AG10803 (cell line): Measurements from ENCODE around the gene PMEL.

Experiments used
- DNase-seq: peaks from one replicate; pipeline ENCODE4 v3.0.0; 2010; ENCODE audit warnings: low read depth
- H3K4me3 ChIP-seq: 2 replicates; pipeline ENCODE4 v1.5.1; 2011; ENCODE audit warnings: mild to moderate bottlenecking, low read length, control low read depth
- TF ChIP-seq, protein P1 (sequence below): conservative IDR thresholded peaks from 2 replicates; pipeline ENCODE4 v1.5.1; 2011; ENCODE audit warnings: mild to moderate bottlenecking, low read length, control low read depth, inconsistent platforms

Gene PMEL

DNA sequence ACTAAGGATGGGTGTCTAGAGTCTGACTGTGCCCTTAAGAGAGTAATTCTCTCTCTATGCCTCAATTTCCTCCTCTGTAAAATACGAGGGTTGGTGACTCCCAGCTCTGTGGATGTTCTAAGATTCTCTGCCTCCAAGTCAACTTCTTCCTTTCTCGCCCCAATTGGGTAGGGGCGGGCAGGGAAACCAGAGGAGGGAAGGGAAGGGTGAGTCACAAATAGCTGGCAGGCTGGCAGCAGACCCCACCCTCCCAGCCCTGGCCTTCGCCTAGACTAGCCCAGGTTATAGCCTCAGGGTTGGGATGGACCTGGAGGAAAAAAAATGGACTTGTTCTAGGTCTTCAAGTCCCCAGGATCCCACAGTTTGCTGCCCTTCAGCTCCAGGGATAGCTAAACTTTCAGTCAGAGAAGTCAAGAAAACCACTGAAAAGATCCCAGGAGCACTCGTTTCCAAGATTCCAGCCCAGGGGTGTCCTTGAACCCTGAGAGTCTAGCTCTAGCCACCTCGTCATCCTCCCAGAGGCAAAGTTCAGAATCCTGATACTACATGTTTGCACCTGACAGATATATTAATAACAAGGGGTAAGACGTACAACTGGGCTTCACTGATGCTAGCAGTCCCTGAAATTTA is 32.6 kb downstream of the PMEL start:
- H3K4me3 ChIP-seq = peak overlapping the region; percentile 88
- TF ChIP-seq, protein P1, sequence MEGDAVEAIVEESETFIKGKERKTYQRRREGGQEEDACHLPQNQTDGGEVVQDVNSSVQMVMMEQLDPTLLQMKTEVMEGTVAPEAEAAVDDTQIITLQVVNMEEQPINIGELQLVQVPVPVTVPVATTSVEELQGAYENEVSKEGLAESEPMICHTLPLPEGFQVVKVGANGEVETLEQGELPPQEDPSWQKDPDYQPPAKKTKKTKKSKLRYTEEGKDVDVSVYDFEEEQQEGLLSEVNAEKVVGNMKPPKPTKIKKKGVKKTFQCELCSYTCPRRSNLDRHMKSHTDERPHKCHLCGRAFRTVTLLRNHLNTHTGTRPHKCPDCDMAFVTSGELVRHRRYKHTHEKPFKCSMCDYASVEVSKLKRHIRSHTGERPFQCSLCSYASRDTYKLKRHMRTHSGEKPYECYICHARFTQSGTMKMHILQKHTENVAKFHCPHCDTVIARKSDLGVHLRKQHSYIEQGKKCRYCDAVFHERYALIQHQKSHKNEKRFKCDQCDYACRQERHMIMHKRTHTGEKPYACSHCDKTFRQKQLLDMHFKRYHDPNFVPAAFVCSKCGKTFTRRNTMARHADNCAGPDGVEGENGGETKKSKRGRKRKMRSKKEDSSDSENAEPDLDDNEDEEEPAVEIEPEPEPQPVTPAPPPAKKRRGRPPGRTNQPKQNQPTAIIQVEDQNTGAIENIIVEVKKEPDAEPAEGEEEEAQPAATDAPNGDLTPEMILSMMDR = no peak
- peak; percentile 23 for DNase-seq

DNA sequence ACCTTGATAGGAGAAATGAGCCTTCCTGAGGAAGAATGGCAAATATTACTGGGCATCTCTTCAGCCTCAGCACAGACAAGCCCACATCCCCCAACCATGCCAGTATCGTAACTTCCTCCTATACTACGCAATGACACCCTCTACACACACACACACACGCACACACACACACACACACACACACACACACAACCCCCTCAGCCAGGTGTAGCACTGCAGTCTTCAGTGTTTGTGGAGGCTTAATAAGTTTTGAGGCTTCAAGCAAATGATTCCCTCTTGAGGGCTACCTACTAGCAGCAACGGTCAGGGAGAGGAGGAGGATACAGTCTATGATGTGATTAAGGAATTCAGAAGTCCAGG is 33.3 kb downstream of the PMEL start:
- peak overlapping the region; percentile 88 for H3K4me3 ChIP-seq
- DNase-seq = peak; percentile 46
- TF ChIP-seq, protein P1 = no peak; the same call in 1 of the 2 replicates

DNA sequence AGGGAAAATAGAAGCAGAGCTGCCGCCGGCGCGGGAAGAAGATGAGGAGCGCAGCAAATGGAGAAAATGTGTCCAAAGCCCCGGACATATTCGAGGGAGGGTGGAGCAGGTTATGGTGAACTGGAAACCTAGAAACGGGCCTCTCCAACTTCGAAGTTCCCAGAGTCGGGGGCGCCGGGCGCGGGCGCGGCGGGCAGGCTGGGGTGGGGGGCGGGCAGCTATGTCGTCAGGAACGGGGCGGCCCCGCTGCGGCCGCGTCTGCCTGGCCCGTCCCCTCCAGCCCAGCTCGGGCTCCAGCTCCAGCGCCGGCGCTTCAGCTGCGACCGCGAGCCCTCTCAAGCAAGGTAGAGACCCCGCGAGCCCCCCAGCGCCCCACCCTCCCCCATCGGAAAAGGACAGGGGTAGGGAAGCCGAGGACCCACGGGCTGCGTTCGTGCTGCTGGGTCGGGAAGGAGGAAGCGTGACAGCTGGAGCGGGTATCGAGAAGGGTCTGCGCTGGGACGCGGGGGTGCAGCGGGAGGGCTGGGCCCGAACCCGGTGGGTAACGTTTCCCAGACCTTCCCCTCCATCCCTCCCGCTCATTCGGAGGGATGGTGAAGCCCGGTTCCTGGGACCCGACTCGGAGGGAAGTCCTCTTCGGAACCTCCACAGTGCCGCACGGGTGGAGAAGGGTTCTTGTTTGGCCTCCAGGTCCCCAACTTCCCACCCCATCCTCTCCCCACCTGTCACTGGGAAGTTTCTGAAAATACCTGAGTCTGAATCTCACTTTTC is 33.9 kb downstream of the PMEL start:
- DNase-seq = peak; percentile 26
- H3K4me3 ChIP-seq = peak overlapping the region; percentile 88
- TF ChIP-seq, protein P1 = no peak

DNA sequence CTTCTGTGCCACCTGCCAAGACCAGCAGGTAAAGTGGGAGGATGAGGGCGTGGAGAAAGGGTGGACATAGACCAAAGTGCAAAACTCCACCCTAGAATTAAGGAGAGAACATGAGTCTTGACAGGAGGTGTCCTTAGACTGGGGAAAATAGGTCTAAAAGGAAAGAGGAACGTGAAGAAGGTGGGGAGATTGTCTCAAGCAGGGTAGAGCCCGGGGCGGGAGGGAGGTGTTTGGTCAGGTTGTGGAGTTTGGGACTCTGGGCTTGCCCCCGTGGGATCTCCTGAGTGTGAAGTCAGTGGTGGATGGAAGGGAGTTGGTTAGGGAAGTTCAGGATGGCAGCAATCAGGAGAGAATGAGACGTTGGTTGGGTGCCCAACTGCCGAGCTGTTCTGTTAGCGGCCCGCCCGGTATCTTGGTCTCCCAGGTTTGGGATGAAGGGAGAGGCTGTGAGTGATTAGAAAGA is 34.5 kb downstream of the PMEL start:
- H3K4me3 ChIP-seq = peak overlapping the region; percentile 88
- DNase-seq = no peak
- TF ChIP-seq, protein P1 = no peak

DNA sequence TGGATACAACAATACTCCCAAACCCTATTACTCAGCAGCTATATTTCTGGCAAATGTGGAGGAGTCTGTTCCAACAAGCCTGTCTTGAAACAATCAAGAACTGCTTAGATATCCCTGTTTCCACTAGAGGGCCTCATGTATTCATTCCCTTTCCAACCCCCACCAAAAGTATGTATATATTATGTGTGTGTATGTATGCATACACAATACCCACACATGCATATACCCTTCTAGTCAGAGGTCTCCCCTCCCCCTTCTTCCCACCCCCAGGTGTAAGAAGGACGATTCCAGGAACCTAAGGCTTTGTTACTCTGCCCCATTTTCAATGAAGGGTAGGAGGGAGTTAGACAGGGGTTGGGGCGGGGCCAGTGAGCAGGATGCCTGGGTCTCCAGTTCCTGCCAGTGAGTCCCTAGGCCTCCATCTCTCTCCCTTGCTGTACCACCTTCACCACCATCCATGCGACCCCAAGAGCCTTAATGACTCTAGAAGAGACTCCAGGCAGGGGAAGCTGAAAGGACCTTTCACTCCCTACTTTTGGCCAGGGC is 35.0 kb downstream of the PMEL start, which contains the start of gene DGKA:
TSS of gene DGKA (plus strand) at position 392 of the 546 bp plus-strand sequence. CDS start 5,342 bp downstream, outside the sequence.
- TF ChIP-seq, protein P1 = peak; percentile 81
- DNase-seq = peak; percentile 81
- peak within 1 kb of the TSS; percentile 88 for H3K4me3 ChIP-seq

DNA sequence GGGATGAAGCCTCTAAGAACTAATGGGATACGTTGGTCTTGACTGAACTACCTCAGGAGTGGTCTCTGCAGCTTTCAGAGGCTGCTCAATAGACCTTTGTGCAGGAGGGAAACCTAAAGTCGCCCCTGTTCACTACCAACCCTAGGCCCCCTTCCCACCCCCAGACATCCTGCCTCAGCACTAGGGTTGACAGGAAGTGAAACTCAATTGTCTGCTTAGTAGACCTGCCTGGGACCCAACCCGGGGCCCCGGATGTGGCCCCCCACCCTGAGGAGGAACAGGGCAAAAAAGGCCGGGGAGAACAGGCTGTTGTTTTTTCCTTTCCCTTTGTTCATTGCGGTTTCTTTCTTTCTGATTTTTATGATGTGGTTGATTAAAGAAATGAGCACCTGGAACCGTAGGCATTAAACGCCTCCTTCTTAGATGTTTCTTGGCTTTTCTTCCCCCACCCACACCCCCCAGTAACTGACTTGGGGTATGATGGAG is 36.5 kb downstream of the PMEL start:
- no peak overlapping the region for H3K4me3 ChIP-seq
- no peak for DNase-seq
- TF ChIP-seq, protein P1 = no peak
